Kidney (tissue), 14 donors: ENCODE results near the gene CREB1. TPM values are rescaled to one million over a fixed set of nuclear protein-coding genes. Genes with fewer than 3 reads are reported as not detected.

ENCODE experiments used
- DNase-seq, 5 donors: peaks; one replicate each; pipeline ENCODE4 v3.0.0-alpha.2; 2013 to 2020
- FAIRE-seq: peaks from 2 replicates; lab custom pipeline; 2012; peaks lifted over from hg19 to GRCh38; lab: Jason Lieb, UNC
- H3K27ac ChIP-seq, 2 donors: one replicate each; pipeline ENCODE4 v1.7.0; 2013; ENCODE audit warnings: low read depth in 2 of 2, low read length in 2 of 2, inconsistent platforms in 1 of 2
- H3K27me3 ChIP-seq: one replicate; pipeline ENCODE4 v1.7.1; 2013; ENCODE audit warnings: low read length, inconsistent platforms; ENCODE audit not compliant: control insufficient read depth, insufficient read depth
- H3K36me3 ChIP-seq, 3 donors: one replicate each; pipeline versions ENCODE4 v1.7.0 to v1.7.1; 2013; ENCODE audit warnings: low read length in 3 of 3, control low read depth in 1 of 3, inconsistent platforms in 1 of 3; ENCODE audit not compliant: insufficient read depth in 3 of 3, control insufficient read depth in 2 of 3
- H3K4me1 ChIP-seq, 3 donors: one replicate each; pipeline versions ENCODE4 v1.7.0 to v1.7.1; 2013; ENCODE audit warnings: low read length in 3 of 3, inconsistent platforms in 1 of 3, low read depth in 1 of 3; ENCODE audit not compliant: control insufficient read depth in 2 of 3, insufficient read depth in 2 of 3
- H3K4me3 ChIP-seq, 3 donors: one replicate each; pipeline versions ENCODE4 v1.7.0 to v1.8.1; 2013; ENCODE audit warnings: low read length in 3 of 3, control low read depth in 1 of 3, inconsistent platforms in 1 of 3
- H3K9ac ChIP-seq, 3 donors: one replicate each; pipeline versions ENCODE4 v1.7.0 to v1.7.1; 2013; ENCODE audit warnings: low read length in 3 of 3, control low read depth in 1 of 3, inconsistent platforms in 1 of 3
- H3K9me3 ChIP-seq, 3 donors: one replicate each; pipeline versions ENCODE4 v1.7.0 to v1.7.1; 2013; ENCODE audit warnings: low read length in 3 of 3, control low read depth in 1 of 3, inconsistent platforms in 1 of 3; ENCODE audit not compliant: control insufficient read depth in 2 of 3, insufficient read depth in 1 of 3
- CTCF ChIP-seq: IDR thresholded peaks from 3 replicates; pipeline ENCODE4 v1.5.1; 2012; ENCODE audit warnings: mild to moderate bottlenecking, moderate library complexity, borderline replicate concordance; ENCODE audit not compliant: insufficient read depth; ENCODE audit errors: extremely low read depth
- intact Hi-C: fragments of 100-400 bp; cut with DNase I; formaldehyde crosslinking; loops from one replicate; pipeline ENCODE4 v1.11.1; 2022
- polyA plus RNA-seq: library from polyadenylated mRNA; stranded (reverse); fragments of 350-450 nt; fragmentation: Illumina TruSeq; extraction: RNeasy Lipid Tissue Mini Kit (QIAGEN cat#74804); gene quantifications from one replicate; pipeline ENCODE4 v1.2.3, GENCODE V29; 2014; ENCODE audit warnings: low read depth, low replicate concordance; ENCODE audit not compliant: insufficient read depth
- total RNA-seq: library from RNA; stranded (reverse); fragmentation: NEBNext Ultra II Directional; extraction: Animal tissue kit (Norgen Biotek cat#: 25700); gene quantifications from one replicate; pipeline ENCODE4 v1.2.1, GENCODE V29; 2021
- donor health status: control.
- donor health status: control.
- donor health status: control.
- donor health status: control.
- donor health status: control.
- donor health status: DM: yes; HTN: yes; CAD: no.
- donor health status: Normal renal cell carcinoma (clear cell type).

The CREB1 gene
- total and polyA plus RNA-seq, 2 donors from 2014 or later, result 8.9 to 63.8 TPM

GRCh38 chr2:207584952-207585351, 55.2 kb downstream of the CREB1 start:
- no peak overlapping the region for H3K4me3 ChIP-seq
- DNase-seq (no peak), FAIRE-seq (no peak)
- no peaks in the 10 kb centered on the region for H3K27me3 ChIP-seq
- H3K27ac ChIP-seq, result no peak overlapping the region
- H3K9ac ChIP-seq, result no peak overlapping the region
- peaks cover 10 to 24% (median 14%) of the 10 kb centered on the region in 3 donors for H3K36me3 ChIP-seq
- H3K9me3 ChIP-seq, result no peaks in the 10 kb centered on the region
- no peaks in the 10 kb centered on the region for H3K4me1 ChIP-seq
- TF ChIP-seq CTCF, result no peak
- intact Hi-C loops, result no loop called here

GRCh38 chr2:207587305-207587704, 57.5 kb downstream of the CREB1 start:
- no peaks in the 10 kb centered on the region for H3K4me1 ChIP-seq
- intact Hi-C loops, result no loop called here
- FAIRE-seq (no peak), DNase-seq (no peak)
- H3K9ac ChIP-seq, result no peak overlapping the region
- H3K36me3 ChIP-seq, result peaks cover 7 to 12% (median 12%) of the 10 kb centered on the region in 3 donors
- H3K9me3 ChIP-seq, result no peaks in the 10 kb centered on the region
- H3K27ac ChIP-seq, result no peak overlapping the region
- H3K27me3 ChIP-seq, result no peaks in the 10 kb centered on the region
- TF ChIP-seq CTCF, result no peak
- H3K4me3 ChIP-seq, result no peak overlapping the region

- no peak overlapping the region for H3K9ac ChIP-seq
- FAIRE-seq (no peak), DNase-seq (no peak)
- no peaks in the 10 kb centered on the region for H3K4me1 ChIP-seq
- TF ChIP-seq CTCF, result no peak
- no peak overlapping the region for H3K4me3 ChIP-seq
- H3K36me3 ChIP-seq, result peaks cover 7 to 12% (median 9%) of the 10 kb centered on the region in 3 donors
- intact Hi-C loops, result no loop called here
- no peak overlapping the region for H3K27ac ChIP-seq
- H3K9me3 ChIP-seq, result no peaks in the 10 kb centered on the region
- no peaks in the 10 kb centered on the region for H3K27me3 ChIP-seq
These were observed 59.4 kb downstream of the CREB1 start for GRCh38 chr2:207589143-207589542.

- peaks cover 2 to 4% (median 3%) of the 10 kb centered on the region in 3 donors for H3K36me3 ChIP-seq
- FAIRE-seq (no peak), DNase-seq (no peak)
- no peak overlapping the region for H3K27ac ChIP-seq
- H3K4me1 ChIP-seq, result no peaks in the 10 kb centered on the region
- no peak overlapping the region for H3K4me3 ChIP-seq
- H3K9ac ChIP-seq, result no peak overlapping the region
- no peaks in the 10 kb centered on the region for H3K27me3 ChIP-seq
- no peaks in the 10 kb centered on the region for H3K9me3 ChIP-seq
- intact Hi-C loops, result no loop called here
- TF ChIP-seq CTCF, result no peak
These were observed 63.5 kb downstream of the CREB1 start for GRCh38 chr2:207593277-207593676.
